ENCODE measurements around the gene SERPINB6. TPM values are rescaled to one million over a fixed set of nuclear protein-coding genes. Genes with fewer than 3 reads are reported as not detected.

SERPINB6 gene
- total and polyA plus RNA-seq, 9 of the 15 experiments (the other 6 are each of a cell fraction or from before 2014, with no cell fraction given) = 86.6 to 211 (median 143) TPM

DNA sequence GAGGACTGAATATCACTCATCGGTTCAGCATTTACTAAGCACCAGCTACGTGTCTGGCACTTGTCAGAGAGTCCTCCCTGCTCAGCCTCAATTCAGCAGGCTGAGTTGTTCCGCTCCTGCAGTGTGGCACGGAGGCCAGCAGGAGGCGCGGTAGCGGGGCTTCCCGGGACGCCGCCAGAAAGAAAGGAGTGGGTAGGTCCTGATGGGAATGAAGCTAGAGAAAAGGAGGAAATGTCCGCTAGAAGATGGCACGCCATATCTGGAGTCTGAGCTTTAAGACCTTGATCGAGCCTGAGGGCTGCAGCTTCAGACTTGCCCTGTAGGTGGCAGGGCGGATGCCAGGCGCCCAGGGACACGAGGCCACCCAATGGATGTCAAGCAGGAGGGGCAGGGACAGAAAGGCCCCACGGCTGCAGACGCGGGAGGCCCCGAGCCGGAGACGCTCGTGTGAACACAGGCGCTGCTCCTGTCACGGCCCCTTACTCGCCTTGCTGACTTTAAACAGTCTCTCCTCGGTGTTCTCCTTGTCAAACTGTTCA is 18.7 kb downstream of the SERPINB6 start (continued):
- TF ChIP-seq NFIX (CRISPR knock-in tag; IDR thresholded peaks at IDR 0.05; ENCODE audit: low read depth) = no peak
- no peak for TF ChIP-seq BCL6 (CRISPR knock-in tag; IDR thresholded peaks at IDR 0.05)
- TF ChIP-seq RB1 (IDR thresholded peaks at IDR 0.05; ENCODE audit: low read depth) = peak; percentile 59; the same call in 1 of the 2 replicates
- TF ChIP-seq, protein P1, sequence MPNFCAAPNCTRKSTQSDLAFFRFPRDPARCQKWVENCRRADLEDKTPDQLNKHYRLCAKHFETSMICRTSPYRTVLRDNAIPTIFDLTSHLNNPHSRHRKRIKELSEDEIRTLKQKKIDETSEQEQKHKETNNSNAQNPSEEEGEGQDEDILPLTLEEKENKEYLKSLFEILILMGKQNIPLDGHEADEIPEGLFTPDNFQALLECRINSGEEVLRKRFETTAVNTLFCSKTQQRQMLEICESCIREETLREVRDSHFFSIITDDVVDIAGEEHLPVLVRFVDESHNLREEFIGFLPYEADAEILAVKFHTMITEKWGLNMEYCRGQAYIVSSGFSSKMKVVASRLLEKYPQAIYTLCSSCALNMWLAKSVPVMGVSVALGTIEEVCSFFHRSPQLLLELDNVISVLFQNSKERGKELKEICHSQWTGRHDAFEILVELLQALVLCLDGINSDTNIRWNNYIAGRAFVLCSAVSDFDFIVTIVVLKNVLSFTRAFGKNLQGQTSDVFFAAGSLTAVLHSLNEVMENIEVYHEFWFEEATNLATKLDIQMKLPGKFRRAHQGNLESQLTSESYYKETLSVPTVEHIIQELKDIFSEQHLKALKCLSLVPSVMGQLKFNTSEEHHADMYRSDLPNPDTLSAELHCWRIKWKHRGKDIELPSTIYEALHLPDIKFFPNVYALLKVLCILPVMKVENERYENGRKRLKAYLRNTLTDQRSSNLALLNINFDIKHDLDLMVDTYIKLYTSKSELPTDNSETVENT (CRISPR knock-in tag; IDR thresholded peaks at IDR 0.05) = no peak
- no peak for TF ChIP-seq CHCHD3 (CRISPR knock-in tag; IDR thresholded peaks at IDR 0.05)
- no peak for TF ChIP-seq ARNT (IDR thresholded peaks at IDR 0.05)
- TF ChIP-seq, protein P2, sequence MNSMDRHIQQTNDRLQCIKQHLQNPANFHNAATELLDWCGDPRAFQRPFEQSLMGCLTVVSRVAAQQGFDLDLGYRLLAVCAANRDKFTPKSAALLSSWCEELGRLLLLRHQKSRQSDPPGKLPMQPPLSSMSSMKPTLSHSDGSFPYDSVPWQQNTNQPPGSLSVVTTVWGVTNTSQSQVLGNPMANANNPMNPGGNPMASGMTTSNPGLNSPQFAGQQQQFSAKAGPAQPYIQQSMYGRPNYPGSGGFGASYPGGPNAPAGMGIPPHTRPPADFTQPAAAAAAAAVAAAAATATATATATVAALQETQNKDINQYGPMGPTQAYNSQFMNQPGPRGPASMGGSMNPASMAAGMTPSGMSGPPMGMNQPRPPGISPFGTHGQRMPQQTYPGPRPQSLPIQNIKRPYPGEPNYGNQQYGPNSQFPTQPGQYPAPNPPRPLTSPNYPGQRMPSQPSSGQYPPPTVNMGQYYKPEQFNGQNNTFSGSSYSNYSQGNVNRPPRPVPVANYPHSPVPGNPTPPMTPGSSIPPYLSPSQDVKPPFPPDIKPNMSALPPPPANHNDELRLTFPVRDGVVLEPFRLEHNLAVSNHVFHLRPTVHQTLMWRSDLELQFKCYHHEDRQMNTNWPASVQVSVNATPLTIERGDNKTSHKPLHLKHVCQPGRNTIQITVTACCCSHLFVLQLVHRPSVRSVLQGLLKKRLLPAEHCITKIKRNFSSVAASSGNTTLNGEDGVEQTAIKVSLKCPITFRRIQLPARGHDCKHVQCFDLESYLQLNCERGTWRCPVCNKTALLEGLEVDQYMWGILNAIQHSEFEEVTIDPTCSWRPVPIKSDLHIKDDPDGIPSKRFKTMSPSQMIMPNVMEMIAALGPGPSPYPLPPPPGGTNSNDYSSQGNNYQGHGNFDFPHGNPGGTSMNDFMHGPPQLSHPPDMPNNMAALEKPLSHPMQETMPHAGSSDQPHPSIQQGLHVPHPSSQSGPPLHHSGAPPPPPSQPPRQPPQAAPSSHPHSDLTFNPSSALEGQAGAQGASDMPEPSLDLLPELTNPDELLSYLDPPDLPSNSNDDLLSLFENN (IDR thresholded peaks at IDR 0.05; ENCODE audit: low read depth in 2 of 2, low read length in 2 of 2) = 0 out of 4 replicates have a peak, but pooled peaks of 1 of the 2 experiments have one; percentile 30
- TF ChIP-seq, protein P3, sequence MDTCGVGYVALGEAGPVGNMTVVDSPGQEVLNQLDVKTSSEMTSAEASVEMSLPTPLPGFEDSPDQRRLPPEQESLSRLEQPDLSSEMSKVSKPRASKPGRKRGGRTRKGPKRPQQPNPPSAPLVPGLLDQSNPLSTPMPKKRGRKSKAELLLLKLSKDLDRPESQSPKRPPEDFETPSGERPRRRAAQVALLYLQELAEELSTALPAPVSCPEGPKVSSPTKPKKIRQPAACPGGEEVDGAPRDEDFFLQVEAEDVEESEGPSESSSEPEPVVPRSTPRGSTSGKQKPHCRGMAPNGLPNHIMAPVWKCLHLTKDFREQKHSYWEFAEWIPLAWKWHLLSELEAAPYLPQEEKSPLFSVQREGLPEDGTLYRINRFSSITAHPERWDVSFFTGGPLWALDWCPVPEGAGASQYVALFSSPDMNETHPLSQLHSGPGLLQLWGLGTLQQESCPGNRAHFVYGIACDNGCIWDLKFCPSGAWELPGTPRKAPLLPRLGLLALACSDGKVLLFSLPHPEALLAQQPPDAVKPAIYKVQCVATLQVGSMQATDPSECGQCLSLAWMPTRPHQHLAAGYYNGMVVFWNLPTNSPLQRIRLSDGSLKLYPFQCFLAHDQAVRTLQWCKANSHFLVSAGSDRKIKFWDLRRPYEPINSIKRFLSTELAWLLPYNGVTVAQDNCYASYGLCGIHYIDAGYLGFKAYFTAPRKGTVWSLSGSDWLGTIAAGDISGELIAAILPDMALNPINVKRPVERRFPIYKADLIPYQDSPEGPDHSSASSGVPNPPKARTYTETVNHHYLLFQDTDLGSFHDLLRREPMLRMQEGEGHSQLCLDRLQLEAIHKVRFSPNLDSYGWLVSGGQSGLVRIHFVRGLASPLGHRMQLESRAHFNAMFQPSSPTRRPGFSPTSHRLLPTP (IDR thresholded peaks at IDR 0.05; ENCODE audit: borderline replicate concordance, extremely low read depth, insufficient read length) = no peak
- TF ChIP-seq, protein P4, sequence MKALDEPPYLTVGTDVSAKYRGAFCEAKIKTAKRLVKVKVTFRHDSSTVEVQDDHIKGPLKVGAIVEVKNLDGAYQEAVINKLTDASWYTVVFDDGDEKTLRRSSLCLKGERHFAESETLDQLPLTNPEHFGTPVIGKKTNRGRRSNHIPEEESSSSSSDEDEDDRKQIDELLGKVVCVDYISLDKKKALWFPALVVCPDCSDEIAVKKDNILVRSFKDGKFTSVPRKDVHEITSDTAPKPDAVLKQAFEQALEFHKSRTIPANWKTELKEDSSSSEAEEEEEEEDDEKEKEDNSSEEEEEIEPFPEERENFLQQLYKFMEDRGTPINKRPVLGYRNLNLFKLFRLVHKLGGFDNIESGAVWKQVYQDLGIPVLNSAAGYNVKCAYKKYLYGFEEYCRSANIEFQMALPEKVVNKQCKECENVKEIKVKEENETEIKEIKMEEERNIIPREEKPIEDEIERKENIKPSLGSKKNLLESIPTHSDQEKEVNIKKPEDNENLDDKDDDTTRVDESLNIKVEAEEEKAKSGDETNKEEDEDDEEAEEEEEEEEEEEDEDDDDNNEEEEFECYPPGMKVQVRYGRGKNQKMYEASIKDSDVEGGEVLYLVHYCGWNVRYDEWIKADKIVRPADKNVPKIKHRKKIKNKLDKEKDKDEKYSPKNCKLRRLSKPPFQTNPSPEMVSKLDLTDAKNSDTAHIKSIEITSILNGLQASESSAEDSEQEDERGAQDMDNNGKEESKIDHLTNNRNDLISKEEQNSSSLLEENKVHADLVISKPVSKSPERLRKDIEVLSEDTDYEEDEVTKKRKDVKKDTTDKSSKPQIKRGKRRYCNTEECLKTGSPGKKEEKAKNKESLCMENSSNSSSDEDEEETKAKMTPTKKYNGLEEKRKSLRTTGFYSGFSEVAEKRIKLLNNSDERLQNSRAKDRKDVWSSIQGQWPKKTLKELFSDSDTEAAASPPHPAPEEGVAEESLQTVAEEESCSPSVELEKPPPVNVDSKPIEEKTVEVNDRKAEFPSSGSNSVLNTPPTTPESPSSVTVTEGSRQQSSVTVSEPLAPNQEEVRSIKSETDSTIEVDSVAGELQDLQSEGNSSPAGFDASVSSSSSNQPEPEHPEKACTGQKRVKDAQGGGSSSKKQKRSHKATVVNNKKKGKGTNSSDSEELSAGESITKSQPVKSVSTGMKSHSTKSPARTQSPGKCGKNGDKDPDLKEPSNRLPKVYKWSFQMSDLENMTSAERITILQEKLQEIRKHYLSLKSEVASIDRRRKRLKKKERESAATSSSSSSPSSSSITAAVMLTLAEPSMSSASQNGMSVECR (CRISPR knock-in tag; IDR thresholded peaks at IDR 0.05) = no peak
- TF ChIP-seq SAP30 (IDR thresholded peaks at IDR 0.05; ENCODE audit: borderline replicate concordance, insufficient read depth, low read depth, low read length, poor library complexity, severe bottlenecking) = no peak
- TF ChIP-seq HDAC3 (IDR thresholded peaks at IDR 0.05; ENCODE audit: borderline replicate concordance, partially characterized antibody) = no peak
- no peak for TF ChIP-seq TEAD2 (tag; IDR thresholded peaks at IDR 0.05)
- TF ChIP-seq BHLHE40 (IDR thresholded peaks at IDR 0.05; ENCODE audit: low read length) = no peak; the same call in none of the 2 replicates

Measured in K562 (cell line).